ENCODE measurements around the gene NUDT16. TPM values are rescaled to one million over a fixed set of nuclear protein-coding genes. Genes with fewer than 3 reads are reported as not detected.
"Not testable (repeated sequence)": the region's sequence is repeated elsewhere in the genome, so short reads cannot be mapped to it uniquely, and the experiment has no call there.

Gene NUDT16
- total and polyA plus RNA-seq, 8 donors: 24.7 to 34.4 (median 29.5) TPM

- H3K9me3 ChIP-seq: no peaks in the 10 kb centered on the region
- TF ChIP-seq CTCF (IDR thresholded peaks at IDR 0.05): no peak
- no peaks in the 10 kb centered on the region for H3K36me3 ChIP-seq
- DNase-seq (no peak), ATAC-seq (no peak)
- no peak overlapping the region for H3K27ac ChIP-seq
- peaks cover 8 to 20% of the 10 kb centered on the region in 2 donors for H3K4me1 ChIP-seq
- intact Hi-C loops (cut with DNase I): no loop called here
- H3K27me3 ChIP-seq: peaks cover 0 to 12% of the 10 kb centered on the region in 2 donors
- no peak overlapping the region for H3K4me3 ChIP-seq
Observed at GRCh38 chr3:131363275-131363674, 18.3 kb upstream of the NUDT16 start.

- H3K36me3 ChIP-seq: peaks cover 0 to 48% of the 10 kb centered on the region in 2 donors
- H3K27me3 ChIP-seq: no peaks in the 10 kb centered on the region
- H3K9me3 ChIP-seq: no peaks in the 10 kb centered on the region
- peak overlapping the region in 1 of 2 donors; percentile 62 for H3K27ac ChIP-seq
- no peak for TF ChIP-seq CTCF (IDR thresholded peaks at IDR 0.05)
- DNase-seq (no peak), ATAC-seq (peak; percentile 33)
- peaks cover 0 to 16% of the 10 kb centered on the region in 2 donors for H3K4me1 ChIP-seq
- intact Hi-C loops (cut with DNase I): no loop called here
- H3K4me3 ChIP-seq: no peak overlapping the region
Observed at GRCh38 chr3:131370935-131371687, 10.5 kb upstream of the NUDT16 start.

- peaks cover 0 to 48% of the 10 kb centered on the region in 2 donors for H3K36me3 ChIP-seq
- DNase-seq: no peak
- no peak overlapping the region for H3K4me3 ChIP-seq
- no peaks in the 10 kb centered on the region for H3K9me3 ChIP-seq
- no peak for ATAC-seq
- H3K27me3 ChIP-seq: no peaks in the 10 kb centered on the region
- H3K4me1 ChIP-seq: peaks cover 0 to 16% of the 10 kb centered on the region in 2 donors
- H3K27ac ChIP-seq: peak overlapping the region in 1 of 2 donors; percentile 62
- no peak for TF ChIP-seq CTCF (IDR thresholded peaks at IDR 0.05)
- intact Hi-C loops (cut with DNase I): no loop called here
Observed at GRCh38 chr3:131371688-131372066, 9.9 kb upstream of the NUDT16 start.

GRCh38 chr3:131374741-131375140 is 6.8 kb upstream of the NUDT16 start:
- no peak for DNase-seq
- Histone ChIP-seq H3K9me3 (no peaks in the 10 kb centered on the region), H3K27ac (no peak overlapping the region), H3K4me3 (no peak overlapping the region), H3K36me3 (peaks cover 0 to 48% of the 10 kb centered on the region in 2 donors), H3K27me3 (no peaks in the 10 kb centered on the region), H3K4me1 (peaks cover 0 to 26% of the 10 kb centered on the region in 2 donors)
- intact Hi-C loops (cut with DNase I): no loop called here
- no peak for ATAC-seq
- no peak for TF ChIP-seq CTCF (IDR thresholded peaks at IDR 0.05)

- intact Hi-C loops (cut with DNase I); H3K9me3 ChIP-seq; H3K27me3 ChIP-seq: not testable (repeated sequence)
- Histone ChIP-seq H3K4me1 (peaks cover 5 to 59% of the 10 kb centered on the region in 2 donors), H3K4me3 (peak overlapping the region; percentile 60 to 93), H3K36me3 (peaks cover 0 to 26% of the 10 kb centered on the region in 2 donors), H3K27ac (peak overlapping the region; percentile 79 to 82)
- ATAC-seq (peak; percentile 3), DNase-seq (peak in 1 of 4 donors; percentile 12)
Observed at GRCh38 chr3:131380821-131381444, 641 bp upstream of the NUDT16 start.

Data from left lung (tissue), 10 donors.